Right lung (tissue), 5 donors: Measurements from ENCODE around the gene SLC9B2. TPM values are rescaled to one million over a fixed set of nuclear protein-coding genes. Genes with fewer than 3 reads are reported as not detected.
A peak's percentile ranks its signal among the peaks of the same experiment; 100 is the strongest.
"Not testable (repeated sequence)": the region's sequence is repeated elsewhere in the genome, so short reads cannot be mapped to it uniquely, and the experiment has no call there.

Source experiments
- DNase-seq, 2 donors: peaks; one replicate each; pipeline ENCODE4 v3.0.0-alpha.2; 2013
- polyA plus RNA-seq, 5 donors: library from polyadenylated mRNA; unstranded; fragments of 120-200 nt; gene quantifications; one replicate each; pipeline versions ENCODE4 v1.2.1 to v1.2.3, GENCODE V29; 2013; ENCODE audit warnings: inconsistent platforms in 1 of 5, low replicate concordance in 1 of 5; ENCODE audit not compliant: insufficient read length in 5 of 5, insufficient read depth in 1 of 5

SLC9B2 gene
- polyA plus RNA-seq, 5 donors = 5.8 to 12.1 (median 8.3) TPM

GRCh38 chr4:103019308-103020124 lies 57.0 kb downstream of the SLC9B2 start, which contains the start of gene SLC9B1:
Gene SLC9B1, minus strand, starts transcription at chr4:103019705. Its CDS starts 27,994 bp downstream, at chr4:102991711.
- peak; percentile 93 to 94 for DNase-seq

DNA sequence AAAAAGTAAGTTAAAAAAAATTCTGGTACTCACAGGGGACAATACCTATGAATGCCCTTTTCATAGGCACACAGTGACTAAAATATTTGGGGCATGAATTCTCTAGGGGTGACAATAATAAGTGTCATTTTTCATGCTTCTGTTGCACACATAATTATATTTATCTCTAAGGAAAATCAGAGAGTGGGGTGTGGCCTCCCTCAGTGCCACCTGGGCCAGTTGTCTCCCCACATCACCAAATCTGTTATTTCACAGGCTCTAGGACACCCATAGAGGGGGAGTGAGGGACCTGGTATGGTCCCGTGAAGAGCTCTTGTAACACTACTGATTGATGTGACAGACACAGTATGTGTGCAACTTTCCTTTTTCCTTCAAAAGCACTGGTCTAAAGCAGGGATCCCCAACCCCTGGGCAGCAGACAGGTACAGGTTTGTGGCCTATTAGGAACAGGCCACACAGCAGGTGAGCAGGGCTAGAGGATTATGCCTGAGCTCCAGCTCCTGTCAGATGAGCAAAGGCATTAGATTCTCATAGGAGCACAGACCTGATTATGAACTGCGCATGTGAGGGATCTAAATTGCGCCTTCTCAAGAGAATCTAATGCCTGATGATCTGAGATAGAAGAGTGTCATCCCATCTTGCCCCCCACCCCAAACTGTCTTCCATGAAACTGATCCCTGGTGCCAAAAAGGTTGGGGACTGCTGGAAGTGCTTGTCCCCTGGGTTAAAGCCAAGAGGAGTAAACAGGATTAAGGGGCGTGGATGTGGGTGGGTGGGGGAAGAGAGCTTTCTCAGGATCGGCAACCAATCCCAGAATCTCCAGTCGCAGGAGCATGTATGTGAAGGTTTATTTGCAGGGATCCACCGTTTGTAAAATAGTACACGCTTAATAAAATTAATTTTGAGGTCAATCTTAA lies 57.9 kb downstream of the SLC9B2 start:
- DNase-seq = peak in 1 of 2 donors; percentile 48

- DNase-seq = no peak
Measured at GRCh38 chr4:103012551-103012950, 64.0 kb downstream of the SLC9B2 start.

DNA sequence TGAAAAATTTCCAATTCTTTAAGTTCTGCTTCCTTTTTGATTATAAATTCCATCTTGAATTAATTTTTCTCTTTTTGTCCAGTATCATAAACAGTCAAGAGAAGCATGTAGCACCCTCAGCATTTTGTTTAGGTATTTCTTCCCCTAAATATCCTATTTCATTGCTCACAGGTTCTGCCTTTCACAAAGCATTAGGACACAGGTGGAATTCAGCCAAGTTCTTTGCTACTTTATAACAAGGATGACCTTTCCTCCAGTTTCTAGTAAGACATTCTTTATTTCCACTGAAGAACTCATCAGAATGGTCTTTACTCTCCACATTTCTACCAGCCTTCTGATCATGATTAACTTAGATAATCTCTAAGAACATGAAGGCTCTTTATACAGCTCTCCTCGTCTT lies 64.5 kb downstream of the SLC9B2 start:
- DNase-seq = no peak

- no peak for DNase-seq
Measured at GRCh38 chr4:103011378-103012025, 65.1 kb downstream of the SLC9B2 start.

DNA sequence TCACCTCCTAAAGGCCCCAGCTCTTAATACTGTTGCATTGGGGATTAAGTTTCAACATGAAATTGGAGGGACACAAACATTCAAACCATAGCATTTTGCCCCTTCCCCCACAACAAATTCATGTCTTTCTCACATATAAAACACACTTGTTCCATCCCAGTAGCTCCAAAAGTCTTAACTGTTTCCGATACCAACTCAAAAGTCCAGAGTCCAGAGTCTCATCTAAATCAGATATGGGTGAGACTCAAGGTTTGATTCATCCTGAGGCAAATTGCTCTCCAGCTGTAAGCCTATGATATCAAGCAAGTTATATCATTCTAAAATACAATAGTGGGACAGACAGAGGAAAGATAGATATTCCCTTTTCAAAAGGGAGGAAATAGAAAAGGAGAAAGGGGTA lies 65.8 kb downstream of the SLC9B2 start:
- no peak for DNase-seq

DNA sequence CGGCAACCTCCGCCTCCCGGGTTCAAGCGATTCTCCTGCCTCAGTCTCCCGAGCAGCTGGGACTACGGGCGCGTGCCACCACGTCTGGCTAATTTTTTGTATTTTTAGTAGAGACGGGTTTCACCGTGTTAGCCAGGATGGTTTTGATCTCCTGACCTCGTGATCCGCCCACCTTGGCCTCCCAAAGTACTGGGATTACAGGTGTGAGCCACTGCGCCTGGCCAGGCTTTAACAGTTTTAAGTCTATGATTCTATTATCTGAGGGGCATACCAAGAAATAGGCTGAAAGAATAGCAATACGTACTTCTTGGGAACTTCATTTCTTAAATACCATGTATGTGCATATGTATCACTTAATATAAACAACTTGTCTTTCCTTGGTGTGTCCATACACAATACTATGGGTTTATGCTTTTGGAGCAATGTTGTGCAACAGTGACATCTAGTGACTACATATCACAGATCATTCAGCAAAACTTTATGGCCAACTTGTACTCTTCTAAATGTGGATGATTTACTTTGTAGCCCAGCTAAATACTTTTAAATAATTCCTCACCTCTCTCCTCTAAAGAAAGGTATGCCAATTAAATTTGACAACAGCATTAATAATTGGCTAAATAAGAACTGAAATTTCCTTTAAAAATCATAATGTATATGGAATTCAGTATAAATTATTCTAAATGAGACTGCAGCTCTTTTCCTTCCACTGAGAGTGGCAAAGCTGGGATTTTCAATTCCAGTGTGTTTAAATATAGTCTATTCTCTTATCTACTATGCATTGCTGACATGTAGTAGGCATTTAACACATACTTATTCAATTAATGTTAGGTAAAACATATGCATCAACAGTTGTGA lies 67.5 kb downstream of the SLC9B2 start:
- peak; percentile 39 to 61 for DNase-seq

DNA sequence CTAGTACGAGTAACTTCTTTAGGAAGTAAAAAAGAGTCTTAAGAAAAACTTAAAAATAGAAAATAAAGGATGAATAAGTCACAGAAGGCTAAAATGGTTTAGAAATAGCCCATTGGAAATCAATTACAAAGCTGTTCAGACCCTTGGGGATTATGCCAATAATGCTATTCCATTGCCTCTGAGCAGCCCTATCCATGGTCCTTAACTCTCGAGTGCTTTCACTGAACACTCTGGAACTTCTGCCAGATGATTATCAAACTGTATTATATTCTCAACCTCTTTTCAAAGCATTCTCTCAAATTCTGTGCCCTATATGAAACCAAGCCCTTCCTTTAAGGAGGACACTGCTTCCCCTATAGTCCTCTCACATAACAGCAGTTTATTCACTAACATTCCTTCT lies 74.0 kb downstream of the SLC9B2 start:
- no peak for DNase-seq

GRCh38 chr4:102994803-102995202 lies 81.8 kb downstream of the SLC9B2 start:
- no peak for DNase-seq

DNA sequence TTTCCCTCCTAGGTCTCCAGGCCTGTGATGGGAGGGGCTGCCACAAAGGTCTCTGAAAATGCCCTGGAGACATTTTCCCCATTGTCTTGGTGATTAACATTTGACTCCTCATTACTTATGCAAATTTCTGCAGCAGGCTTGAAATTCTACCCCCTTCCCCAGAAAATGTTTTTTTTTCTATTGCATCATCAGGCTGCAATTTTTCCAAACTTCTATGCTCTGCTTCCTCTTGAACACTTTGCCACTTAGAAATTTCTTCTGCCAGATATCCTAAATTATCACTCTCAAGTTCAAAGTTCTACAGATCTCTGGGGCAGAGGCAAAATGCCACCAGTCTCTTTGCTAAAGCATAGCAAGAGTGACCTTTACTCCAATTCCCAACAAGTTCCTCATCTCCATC lies 82.6 kb downstream of the SLC9B2 start:
- DNase-seq = not testable (repeated sequence)

- no peak for DNase-seq
Measured at GRCh38 chr4:102988429-102989020, 88.0 kb downstream of the SLC9B2 start.

DNA sequence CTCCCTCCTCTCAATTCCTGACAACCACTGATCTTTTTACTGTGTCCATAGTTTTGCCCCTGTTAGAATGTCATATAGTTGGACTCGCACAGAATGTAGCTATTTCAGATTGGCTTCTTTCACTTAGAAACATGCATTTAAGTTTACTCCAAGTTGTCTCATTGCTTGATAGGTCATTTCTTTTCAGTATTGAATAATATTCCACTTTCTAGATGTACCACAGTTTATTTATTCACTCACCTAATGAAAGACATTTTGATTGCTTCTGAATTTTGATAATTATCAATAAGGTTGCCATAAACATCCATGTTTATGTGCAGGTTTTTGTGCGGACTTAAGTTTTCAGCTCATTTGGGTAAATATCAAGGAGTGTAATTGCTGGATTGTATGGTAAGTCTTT lies 95.6 kb downstream of the SLC9B2 start:
- no peak for DNase-seq

Other genes with a start within 250 kb of the SLC9B2 start
- gene UBE2D3, start 249.2 kb downstream of the SLC9B2 start, polyA plus RNA-seq = 100 to 1,000 TPM; 257 to 318 (median 270) TPM
- 10 to 100 TPM; 30.2 to 44.0 (median 35.3) TPM for gene CISD2, start 207.8 kb downstream of the SLC9B2 start, polyA plus RNA-seq
- 1 to 10 TPM; 2.4 to 4.9 (median 4.1) TPM for gene SLC9B1, start 57.1 kb downstream of the SLC9B2 start, polyA plus RNA-seq
- gene BDH2, start 23.1 kb upstream of the SLC9B2 start, polyA plus RNA-seq = 100 to 1,000 TPM in 4 of 5 donors, 10 to 100 TPM in 1; 91.9 to 148 (median 141) TPM
- 10 to 100 TPM in 4 of 5 donors, 1 to 10 TPM in 1; 5.2 to 35.9 (median 13.6) TPM for gene CENPE, start 121.6 kb upstream of the SLC9B2 start, polyA plus RNA-seq